NT2/D1 (cell line): ENCODE results near the gene ZNF316.

Source experiments
- SUZ12 ChIP-seq: IDR thresholded peaks from 2 replicates; pipeline ENCODE4 v1.6.1; 2011; ENCODE audit not compliant: insufficient read length, insufficient read depth; ENCODE audit errors: extremely low read depth
- YY1 ChIP-seq: IDR thresholded peaks from 2 replicates; pipeline ENCODE4 v1.6.1; 2011; ENCODE audit not compliant: insufficient read length, insufficient read depth

- TF ChIP-seq SUZ12 (no peak), YY1 (no peak)
These were observed 29.0 kb upstream of the ZNF316 start for GRCh38 chr7:6608081-6608480.
